Loucy (cell line): ENCODE measurements around the gene TENT4A.

ENCODE experiments used
- CTCF ChIP-seq: fragments of 200-600 bp; sonication (generic); conservative IDR thresholded peaks from 2 replicates; pipeline ENCODE4 v1.5.1; 2014; ENCODE audit warnings: mild to moderate bottlenecking, antibody characterized with exemption, low read length
- EZH2phosphoT487 ChIP-seq: fragments of 200-600 bp; IDR thresholded peaks from 2 replicates; pipeline ENCODE4 v1.6.1; 2018; ENCODE audit warnings: antibody characterized with exemption, mild to moderate bottlenecking, moderate library complexity, borderline replicate concordance

- no peak for TF ChIP-seq CTCF
- no peak for TF ChIP-seq EZH2phosphoT487
Measured at GRCh38 chr5:6750951-6751685, 37.9 kb downstream of the TENT4A start.
